Fibroblast of lung (primary cell): ENCODE results near the gene CDKL5.

Experiments used
- CTCF ChIP-seq, 2 donors: IDR thresholded peaks in 1 of 2; conservative IDR thresholded peaks in 1 of 2; 1 replicate in 1 of 2; 2 replicates in 1 of 2; pipeline ENCODE4 v1.5.1; 2011 to 2012; ENCODE audit warnings: low read length in 2 of 2, control low read depth in 1 of 2, inconsistent platforms in 1 of 2, low read depth in 1 of 2, mild to moderate bottlenecking in 1 of 2
- EZH2 ChIP-seq: IDR thresholded peaks from 2 replicates; pipeline ENCODE4 v1.5.1; 2012; ENCODE audit warnings: low read length, control low read depth, mild to moderate bottlenecking; ENCODE audit errors: missing control alignments

GRCh38 chrX:18582910-18583493, 157.6 kb downstream of the CDKL5 start:
- TF ChIP-seq CTCF (conservative IDR thresholded peaks at IDR 0.05 in 1 of 2, IDR thresholded peaks at IDR 0.05 in 1 of 2; ENCODE audit: low read depth in 1 of 2, low read length in 2 of 2) (no peak), EZH2 (no peak)
